Inferior parietal cortex (tissue), 1 donor: ENCODE results near the gene MOK.

Experiments
- DNase-seq: peaks from one replicate; pipeline ENCODE4 v3.0.0-alpha.2; 2016; ENCODE audit errors: extremely low spot score

Gene MOK

GRCh38 chr14:102283631-102284129, 21.3 kb downstream of the MOK start:
- no peak for DNase-seq

DNA sequence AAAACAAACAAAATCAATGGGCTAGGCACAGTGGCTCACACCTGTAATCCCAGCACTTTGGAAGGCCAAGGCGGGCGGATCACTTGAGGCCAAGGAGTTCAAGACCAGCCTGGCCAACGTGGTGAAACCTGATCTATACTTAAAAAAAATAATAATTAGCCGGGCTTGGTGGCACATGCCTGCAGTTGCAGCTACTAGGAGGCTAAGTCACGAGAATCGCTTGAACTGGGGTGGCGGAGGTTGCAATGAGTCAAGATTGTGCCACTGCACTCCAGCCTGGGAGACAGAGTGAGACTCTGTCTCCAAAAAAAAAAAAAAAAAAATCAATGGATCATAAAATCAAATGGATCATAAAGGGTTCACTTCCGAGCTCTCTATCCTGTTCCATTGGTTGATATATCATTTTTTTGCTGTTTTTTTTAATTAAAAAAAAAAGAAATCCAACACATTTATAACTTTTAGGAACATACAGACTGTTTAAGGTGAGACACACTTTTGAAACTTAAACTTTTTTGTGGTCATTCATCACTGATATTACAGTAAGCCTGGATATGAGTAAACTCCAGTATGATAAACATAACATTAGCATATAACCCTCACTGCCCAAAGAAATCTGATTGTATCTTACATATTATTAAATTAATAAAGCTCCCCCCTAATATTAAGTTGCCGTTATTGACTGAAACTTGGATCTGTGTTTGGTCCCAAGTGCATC, 22.1 kb downstream of the MOK start:
- DNase-seq, result no peak

- no peak for DNase-seq
Measured at GRCh38 chr14:102280376-102280962, 24.5 kb downstream of the MOK start.

DNA sequence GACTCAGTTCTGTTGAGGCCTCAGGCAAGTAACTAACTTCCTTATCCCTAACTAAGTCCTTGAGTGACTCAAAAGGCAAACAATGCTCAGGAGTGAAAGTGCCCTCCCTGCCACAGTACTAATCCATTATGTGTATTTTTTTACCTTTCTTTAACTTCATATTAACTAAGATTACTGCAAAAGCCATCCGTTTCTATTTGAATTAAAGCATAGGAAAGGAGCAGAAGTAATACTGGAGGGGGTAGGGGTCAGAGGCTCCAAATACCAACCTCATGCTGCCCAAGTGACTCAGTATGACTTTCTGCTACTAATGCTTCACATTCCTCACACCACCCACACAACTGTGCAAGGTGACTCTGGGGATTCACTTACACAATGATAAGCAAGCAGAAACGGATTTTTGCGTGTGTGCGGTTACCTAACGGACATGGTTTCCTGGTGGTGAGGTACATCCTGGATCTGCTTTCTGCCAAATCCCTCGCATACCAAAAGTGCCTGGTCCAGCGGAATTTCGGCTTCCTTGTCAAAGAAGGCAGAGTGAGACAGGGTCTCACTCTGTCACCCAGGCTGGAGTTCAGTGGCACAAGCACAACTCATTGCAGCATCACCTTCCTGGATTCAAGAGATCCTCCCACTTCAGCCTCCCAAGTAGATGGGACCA, 25.1 kb downstream of the MOK start:
- no peak for DNase-seq

DNA sequence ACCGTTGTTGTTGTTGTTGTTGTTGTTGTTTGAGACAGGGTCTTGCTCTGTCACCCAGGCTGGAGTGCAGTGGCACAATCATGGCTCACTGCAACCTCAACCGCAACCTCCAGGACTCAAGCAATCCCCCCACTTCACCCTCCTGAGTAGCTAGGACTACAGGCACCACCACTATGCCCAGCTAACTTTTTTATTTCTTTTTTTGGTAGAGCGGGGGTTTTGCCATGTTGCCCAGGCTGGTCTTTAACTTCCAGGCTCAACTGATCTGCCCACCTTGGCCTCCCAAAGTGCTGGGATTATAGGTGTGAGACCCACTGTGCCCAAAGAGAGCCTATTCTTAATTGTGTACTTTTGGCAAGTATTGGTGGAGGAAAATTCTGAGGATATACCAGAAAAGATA, 25.7 kb downstream of the MOK start:
- no peak for DNase-seq

DNA sequence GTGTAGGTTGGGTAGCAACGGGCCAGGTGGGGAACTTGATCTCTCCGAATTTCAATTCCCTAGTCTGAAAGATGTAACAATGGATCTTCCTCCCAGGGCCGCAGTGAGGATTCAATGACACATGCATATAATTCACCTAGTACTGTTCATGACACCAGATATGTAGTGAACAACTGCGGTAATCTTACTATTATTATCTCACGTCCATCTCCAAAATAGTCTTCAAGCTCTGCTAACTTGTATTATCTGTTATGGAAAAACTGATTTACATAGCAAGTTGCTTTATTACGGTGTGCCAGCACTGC, 26.4 kb downstream of the MOK start:
- DNase-seq, result no peak

DNA sequence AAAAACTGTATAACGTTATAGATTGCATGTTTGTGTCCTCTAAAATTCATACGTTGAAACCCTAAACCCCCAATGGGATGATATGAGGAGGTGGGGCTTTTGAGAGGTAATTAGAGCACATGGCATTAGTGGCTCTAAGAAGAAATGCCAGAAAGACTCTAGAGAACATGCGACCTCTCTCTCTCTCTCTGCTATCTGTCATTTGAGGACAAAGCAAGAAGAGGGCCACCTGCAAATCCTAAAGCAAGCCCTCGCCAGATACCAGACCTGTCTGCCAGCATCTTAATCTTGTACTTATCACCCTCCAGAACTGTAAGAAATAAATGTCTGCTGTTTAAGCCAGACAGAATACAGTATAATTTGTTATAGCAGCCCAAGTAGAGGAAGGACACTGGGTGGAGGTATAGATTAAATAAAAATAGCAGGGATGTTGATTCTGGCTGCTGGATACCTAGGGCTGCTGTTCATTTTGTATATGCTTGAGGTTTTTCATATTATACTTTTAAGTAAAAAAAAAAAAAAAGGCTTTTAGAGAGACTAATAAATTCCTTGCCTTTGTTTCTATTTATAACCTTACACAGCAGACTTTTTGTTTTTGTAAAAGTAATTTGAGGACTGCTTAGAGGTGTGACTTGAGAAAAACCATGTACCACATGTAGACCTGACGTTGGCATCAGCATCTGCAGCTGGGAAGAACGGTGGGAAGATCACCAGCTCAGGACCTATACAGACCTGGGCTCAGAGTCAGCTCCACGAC, 26.9 kb downstream of the MOK start:
- no peak for DNase-seq

- no peak for DNase-seq
Measured at GRCh38 chr14:102275866-102276265, 29.1 kb downstream of the MOK start.

GRCh38 chr14:102272392-102272791, 32.6 kb downstream of the MOK start:
- DNase-seq, result no peak

- no peak for DNase-seq
Measured at GRCh38 chr14:102264775-102265174, 40.2 kb downstream of the MOK start.

- DNase-seq, result no peak
Measured at GRCh38 chr14:102264355-102264754, 40.6 kb downstream of the MOK start.

- DNase-seq, result no peak
Measured at GRCh38 chr14:102262929-102263462, 42.0 kb downstream of the MOK start.

GRCh38 chr14:102258136-102258535, 46.8 kb downstream of the MOK start:
- DNase-seq, result no peak

GRCh38 chr14:102256716-102257115, 48.2 kb downstream of the MOK start:
- no peak for DNase-seq

DNA sequence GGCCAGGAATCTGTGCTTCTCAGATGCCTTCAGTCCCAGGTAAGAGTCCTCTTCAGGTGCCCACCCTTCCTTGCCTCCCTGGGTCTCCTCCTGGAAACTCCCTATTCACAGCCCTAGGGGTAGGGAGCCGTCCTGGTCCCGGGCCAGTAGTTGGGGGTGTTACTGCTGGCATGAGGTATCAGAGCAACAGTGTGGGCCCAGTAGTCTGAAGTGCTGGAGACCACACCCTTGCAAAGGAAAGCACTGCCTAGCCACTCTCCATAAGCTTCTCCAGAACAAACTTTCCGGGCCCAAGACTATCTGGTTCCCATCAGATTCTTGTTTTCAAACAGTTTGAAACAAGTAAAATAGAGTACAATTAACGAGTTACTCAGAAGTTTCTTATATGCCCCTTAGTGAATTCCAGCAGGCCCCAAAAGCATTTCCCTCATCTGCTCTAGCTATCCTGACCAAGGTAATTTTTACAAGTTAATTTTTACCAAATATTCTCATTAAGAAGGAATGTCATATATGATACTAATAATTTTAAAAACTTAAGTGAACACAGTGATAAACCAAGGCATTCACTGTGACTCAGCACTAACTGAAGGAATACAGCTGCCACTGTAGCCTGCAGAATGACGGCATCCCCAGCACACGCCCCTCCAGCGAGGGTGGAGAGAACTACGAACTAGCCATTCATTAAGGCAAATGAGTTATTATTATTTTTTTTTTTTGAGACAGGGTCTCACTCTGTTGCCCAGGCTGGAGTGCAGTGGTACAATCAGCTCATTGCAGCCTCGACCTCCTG, 49.4 kb downstream of the MOK start:
- no peak for DNase-seq

GRCh38 chr14:102252834-102253801, 51.8 kb downstream of the MOK start:
- DNase-seq, result no peak

DNA sequence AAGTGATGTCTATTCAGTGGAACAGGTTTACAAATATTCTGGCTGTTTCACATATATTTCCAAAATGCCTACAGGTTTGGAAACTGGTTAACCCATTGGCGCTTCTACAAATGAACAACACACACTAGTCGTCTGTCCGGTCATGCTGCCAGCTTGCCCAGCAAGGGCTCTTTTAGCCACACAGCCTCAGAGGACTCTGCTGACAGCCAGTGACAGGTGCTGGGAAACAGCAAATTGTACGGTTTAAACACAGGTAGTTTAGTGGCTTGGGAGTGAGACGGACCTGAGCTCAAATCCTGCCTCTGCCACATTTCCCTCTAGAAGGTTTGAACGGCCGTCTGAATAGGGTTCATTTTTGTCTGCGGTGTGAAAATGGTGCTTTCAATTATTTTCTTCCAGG, 53.8 kb downstream of the MOK start:
- DNase-seq, result no peak

DNA sequence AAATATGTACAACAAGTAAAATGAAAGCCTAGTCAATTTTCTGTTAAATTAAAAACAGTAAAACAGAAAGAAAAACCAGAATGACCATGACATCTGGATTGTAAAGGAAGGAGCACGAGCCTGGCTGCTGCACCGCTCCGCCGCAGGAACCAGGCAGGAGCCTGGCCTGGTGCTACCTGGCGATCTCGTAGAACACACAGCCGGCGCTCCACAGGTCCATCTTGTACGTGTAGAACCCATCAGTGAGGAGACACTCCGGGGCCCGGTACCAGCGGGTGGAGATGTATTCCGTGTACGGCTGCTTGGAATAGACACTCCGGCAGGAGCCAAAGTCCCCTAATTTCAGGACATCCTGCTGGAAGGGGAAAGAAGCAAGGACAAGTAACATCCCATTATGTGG, 54.3 kb downstream of the MOK start:
- DNase-seq, result no peak

GRCh38 chr14:102249981-102250380, 55.0 kb downstream of the MOK start:
- no peak for DNase-seq

- DNase-seq, result no peak
Measured at GRCh38 chr14:102249041-102249440, 55.9 kb downstream of the MOK start.
